ENCODE data around the gene ATF7.

The ATF7 gene

GRCh38 chr12:53536962-53537361 is 89.2 kb downstream of the ATF7 start:
- no peak overlapping the region for H3K27ac ChIP-seq
- no peak for TF ChIP-seq CTCF (IDR thresholded peaks at IDR 0.05)
- no peak for TF ChIP-seq ZFX (IDR thresholded peaks at IDR 0.05; ENCODE audit: borderline replicate concordance)

- H3K27ac ChIP-seq, result no peak overlapping the region
- TF ChIP-seq ZFX (IDR thresholded peaks at IDR 0.05; ENCODE audit: borderline replicate concordance) (no peak), CTCF (IDR thresholded peaks at IDR 0.05) (no peak)
Measured at GRCh38 chr12:53533471-53533870, 92.7 kb downstream of the ATF7 start.

DNA sequence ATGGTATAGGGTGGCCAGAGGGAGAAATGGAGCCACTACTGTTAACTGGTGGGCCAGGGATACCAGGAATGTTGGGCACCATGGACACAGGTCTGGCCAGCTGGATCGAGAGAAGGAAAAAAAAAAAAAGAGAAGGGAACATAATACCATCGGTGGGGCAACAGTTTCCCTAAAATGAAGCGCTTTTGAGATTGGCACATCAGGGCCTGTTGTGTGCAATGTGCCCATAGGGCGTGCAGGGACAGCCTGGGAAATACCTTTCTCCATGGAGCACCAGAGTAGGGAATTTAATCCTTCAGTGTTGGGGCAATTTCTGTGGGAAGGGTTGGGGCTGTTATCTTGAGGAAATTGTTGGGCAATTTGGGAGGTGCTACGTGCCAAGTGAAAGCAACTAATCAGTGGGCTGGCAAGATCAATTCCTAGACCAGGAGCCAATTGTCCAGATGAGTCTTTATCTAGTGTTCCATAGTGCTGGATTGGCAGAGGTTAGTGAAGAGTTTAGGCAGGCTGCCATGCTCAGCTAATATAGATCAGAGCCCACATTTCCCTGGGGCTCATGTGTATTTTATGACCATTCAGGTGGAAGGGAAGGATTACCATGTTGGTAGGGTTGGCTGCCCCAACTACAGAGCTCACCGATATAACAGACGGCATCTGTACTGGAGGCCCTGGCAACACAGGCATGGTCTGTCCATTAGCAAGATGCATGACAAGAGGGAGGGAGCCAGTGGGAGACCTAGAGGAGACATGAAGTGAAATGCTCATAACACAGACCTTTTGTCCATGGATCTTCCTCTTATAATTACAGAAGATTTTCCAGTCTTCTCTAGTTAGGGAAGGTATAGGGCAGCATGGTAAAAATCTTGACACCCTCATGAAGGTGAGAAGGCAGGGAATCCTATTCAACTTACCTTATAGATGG is 93.4 kb downstream of the ATF7 start:
- no peak overlapping the region for H3K27ac ChIP-seq
- TF ChIP-seq ZFX (IDR thresholded peaks at IDR 0.05; ENCODE audit: borderline replicate concordance), result no peak
- TF ChIP-seq CTCF (IDR thresholded peaks at IDR 0.05), result no peak

DNA sequence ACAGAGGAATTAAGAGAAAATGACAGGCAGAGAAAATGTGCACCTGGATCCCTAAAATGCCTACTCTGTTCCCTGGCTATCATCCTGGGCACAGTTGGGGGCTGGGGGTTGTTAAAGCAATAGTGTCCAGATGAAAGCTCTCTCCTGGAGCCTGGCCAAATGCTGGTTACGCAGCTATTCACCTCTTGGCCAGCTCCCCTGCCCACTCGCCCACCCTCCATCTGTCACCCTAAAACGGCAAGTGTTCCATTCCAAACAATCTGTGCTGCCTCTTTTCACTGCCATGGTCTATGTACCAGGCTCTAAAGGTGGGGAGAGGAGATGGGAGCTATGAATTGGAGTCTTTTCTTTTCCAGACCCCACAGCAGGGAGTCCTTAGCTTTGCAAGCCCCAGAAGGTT is 94.2 kb downstream of the ATF7 start:
- no peak overlapping the region for H3K27ac ChIP-seq
- TF ChIP-seq ZFX (IDR thresholded peaks at IDR 0.05; ENCODE audit: borderline replicate concordance) (no peak), CTCF (IDR thresholded peaks at IDR 0.05) (no peak)

- H3K27ac ChIP-seq, result no peak overlapping the region
- TF ChIP-seq ZFX (IDR thresholded peaks at IDR 0.05; ENCODE audit: borderline replicate concordance) (no peak), CTCF (IDR thresholded peaks at IDR 0.05) (no peak)
Measured at GRCh38 chr12:53530920-53531319, 95.3 kb downstream of the ATF7 start.

GRCh38 chr12:53530061-53530460 is 96.1 kb downstream of the ATF7 start:
- TF ChIP-seq CTCF (IDR thresholded peaks at IDR 0.05), result no peak
- TF ChIP-seq ZFX (IDR thresholded peaks at IDR 0.05; ENCODE audit: borderline replicate concordance), result no peak
- H3K27ac ChIP-seq, result no peak overlapping the region

GRCh38 chr12:53524476-53524875 is 101.7 kb downstream of the ATF7 start:
- H3K27ac ChIP-seq, result no peak overlapping the region
- TF ChIP-seq CTCF (IDR thresholded peaks at IDR 0.05) (no peak), ZFX (IDR thresholded peaks at IDR 0.05; ENCODE audit: borderline replicate concordance) (no peak)
